GM12874 (cell line): ENCODE results near the gene ALAD.

Source experiments
- CTCF ChIP-seq: IDR thresholded peaks from 2 replicates; pipeline ENCODE4 v1.5.1; 2011; ENCODE audit warnings: low read depth, mild to moderate bottlenecking, control low read depth, low read length, moderate library complexity; ENCODE audit not compliant: insufficient read depth

ALAD gene

DNA sequence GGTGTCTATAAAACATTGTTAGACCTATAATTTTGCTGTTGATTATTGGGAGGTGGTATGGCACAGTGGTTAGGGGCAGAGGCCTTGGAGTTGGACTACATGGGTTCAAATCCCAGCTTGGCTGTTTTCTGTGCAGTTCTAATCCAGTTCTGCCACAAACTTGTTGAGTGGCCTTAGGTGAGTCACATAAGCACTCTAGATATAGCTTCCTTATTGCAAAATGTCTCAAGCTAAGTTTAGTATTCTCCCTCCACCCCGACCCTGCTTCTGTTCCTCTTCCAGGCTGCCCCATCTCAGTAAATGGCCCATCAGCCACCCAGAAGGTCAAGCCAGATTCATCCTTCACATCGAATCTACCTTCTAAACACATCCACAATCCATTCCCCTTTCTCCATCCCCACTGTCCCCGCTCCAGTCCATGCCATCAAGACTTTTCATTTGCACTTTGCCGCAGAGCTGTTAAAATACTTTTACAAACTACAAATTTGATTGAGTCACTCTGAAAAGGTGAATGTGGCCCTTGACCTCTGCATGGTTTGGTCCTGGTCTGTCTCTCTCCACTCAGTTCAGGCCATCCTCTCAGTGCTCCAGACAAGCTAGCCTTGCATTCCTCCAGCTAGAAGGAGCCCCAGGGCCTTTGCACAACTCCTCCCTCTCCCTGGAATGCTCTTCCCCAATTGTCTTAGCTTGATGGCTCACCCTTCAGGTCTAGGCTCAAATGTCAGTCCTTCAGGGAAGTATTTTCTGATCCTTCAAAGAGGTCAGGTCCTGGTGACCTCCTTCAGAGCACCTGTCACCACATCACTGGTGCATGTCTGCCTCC is 14.3 kb downstream of the ALAD start:
- no peak for TF ChIP-seq CTCF

DNA sequence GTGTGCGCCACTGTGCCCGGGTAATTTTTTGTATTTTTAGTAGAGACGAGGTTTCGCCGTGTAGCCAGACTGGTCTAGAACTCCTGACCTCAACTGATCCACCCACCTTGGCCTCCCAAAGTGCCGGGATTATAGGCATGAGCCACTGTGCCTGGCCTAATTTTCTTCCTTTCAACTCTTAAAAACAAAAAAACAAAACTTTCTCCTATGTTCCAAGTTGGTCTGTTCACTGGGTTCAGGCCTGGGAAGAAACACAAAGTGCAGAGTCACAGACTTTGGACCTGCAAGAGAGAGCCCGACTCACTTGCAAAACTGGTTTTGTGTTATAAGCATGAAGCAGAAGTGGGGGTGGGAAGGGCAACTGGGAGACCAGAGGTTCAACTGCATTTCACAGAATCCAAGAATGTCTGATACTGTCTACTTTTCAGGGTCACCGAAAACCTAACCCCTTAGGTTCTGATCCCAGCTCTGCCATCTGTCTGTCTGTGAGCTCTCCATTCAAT is 19.1 kb downstream of the ALAD start:
- TF ChIP-seq CTCF, result no peak

DNA sequence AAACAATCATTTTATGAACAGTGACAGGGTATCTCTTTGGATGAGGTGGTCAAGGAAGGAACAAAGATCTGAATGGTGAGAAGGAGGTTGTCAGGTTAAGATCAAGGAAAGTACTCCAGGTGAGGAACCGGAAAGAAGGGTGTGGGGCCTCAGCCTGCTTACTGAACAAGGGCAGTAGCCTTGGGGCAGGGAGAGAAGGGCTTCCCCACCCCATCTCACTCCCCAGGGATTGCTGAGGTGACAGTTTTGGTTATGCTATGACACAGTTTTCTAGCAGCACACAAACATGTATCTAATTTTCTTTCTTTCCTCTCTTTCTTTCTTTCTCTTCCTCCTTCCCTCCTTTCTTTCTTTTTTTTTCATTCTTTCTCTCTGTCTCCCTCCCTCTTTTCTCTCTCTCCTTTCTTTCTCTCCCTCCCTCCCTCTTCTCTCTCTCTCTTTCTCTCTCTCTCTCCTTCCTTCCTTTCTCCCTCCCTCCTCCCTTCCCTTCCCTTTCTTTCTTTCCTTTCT is 20.2 kb downstream of the ALAD start:
- TF ChIP-seq CTCF, result no peak

- TF ChIP-seq CTCF, result no peak
Measured at GRCh38 chr9:113376634-113377567, 24.2 kb downstream of the ALAD start, which contains the start of gene HDHD3. Gene HDHD3 (minus strand): TSS chr9:113376986. CDS start chr9:113374354, 2,632 bp downstream.

DNA sequence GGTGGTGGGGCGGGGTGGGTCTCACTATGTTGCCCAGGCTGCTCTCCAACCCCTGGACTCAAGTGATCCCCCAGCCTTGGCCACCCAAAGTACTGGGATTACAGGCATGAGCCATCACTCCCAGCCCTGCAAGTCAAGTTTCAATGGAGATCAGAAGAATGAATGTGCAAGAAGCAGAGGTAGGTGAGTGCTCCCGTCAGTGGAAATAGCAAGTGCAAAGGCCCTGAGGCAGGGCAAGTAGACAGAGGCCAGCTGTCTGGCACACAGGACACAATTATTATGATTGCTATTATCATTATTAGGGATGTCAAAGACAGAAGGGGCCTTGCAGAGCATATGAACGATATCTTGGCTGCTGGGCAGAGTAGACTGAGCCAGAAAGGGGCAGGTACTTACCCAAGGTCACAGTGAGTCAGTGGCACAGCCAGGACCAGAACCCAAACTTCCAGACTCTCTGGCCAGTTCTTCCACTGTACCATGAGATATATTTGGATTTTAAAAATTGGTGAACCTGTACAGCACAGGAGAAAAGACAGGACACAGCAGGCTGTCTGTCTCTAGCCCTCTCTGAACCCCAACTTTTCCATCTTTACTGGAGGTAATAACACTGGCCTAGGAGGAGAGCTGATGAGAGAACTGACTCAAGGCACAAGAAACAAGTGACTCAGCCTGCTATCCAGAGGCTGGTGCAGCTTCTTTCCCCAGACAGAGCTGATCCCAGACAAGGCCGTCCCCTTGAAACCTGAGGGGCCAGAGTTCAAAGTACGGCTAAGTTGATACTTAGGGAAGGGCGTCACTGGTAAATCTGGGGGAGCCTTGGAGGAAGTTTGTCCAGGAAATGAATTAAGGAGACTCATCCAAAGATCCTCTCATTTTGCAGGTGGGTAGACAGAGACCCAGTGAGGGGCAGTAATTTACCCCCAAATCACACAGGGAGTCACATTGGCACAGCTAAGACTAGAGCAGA is 25.7 kb downstream of the ALAD start:
- TF ChIP-seq CTCF, result no peak

- no peak for TF ChIP-seq CTCF
Measured at GRCh38 chr9:113373676-113374392, 27.2 kb downstream of the ALAD start.
